Neural crest cell (in vitro differentiated cells): ENCODE measurements around the gene OR2F2. TPM values are rescaled to one million over a fixed set of nuclear protein-coding genes. Genes with fewer than 3 reads are reported as not detected.

Experiments used
- DNase-seq: peaks from one replicate; pipeline ENCODE4 v3.0.0; 2021; ENCODE audit warnings: low read depth, mixed read lengths, low spot score
- H3K27ac Mint-ChIP-seq: one replicate; pipeline ENCODE4 v1.8.0; 2021; ENCODE audit warnings: mild to moderate bottlenecking, mixed read lengths; ENCODE audit not compliant: unreplicated experiment
- H3K27me3 Mint-ChIP-seq: 2 replicates; pipeline ENCODE4 v1.8.0; 2021; ENCODE audit warnings: low read depth, mild to moderate bottlenecking, mixed read lengths
- H3K36me3 Mint-ChIP-seq: 2 replicates; pipeline ENCODE4 v1.8.0; 2021; ENCODE audit warnings: low read depth, mild to moderate bottlenecking, mixed read lengths
- H3K4me1 Mint-ChIP-seq: 2 replicates; pipeline ENCODE4 v1.8.0; 2021; ENCODE audit warnings: mixed read lengths
- H3K4me3 Mint-ChIP-seq: one replicate; pipeline ENCODE4 v1.8.0; 2021; ENCODE audit warnings: mild to moderate bottlenecking, mixed read lengths
- H3K9me3 Mint-ChIP-seq: 2 replicates; pipeline ENCODE4 v1.8.0; 2021; ENCODE audit warnings: mixed read lengths
- total RNA-seq: library from RNA; stranded (reverse); gene quantifications from 2 replicates; pipeline ENCODE4 v1.2.1, GENCODE V29; 2021
- TF ChIP-seq, protein P1 (sequence below): fragments of 200-600 bp; sonication (generic); conservative IDR thresholded peaks from 2 replicates; pipeline ENCODE4 v1.5.0; 2021; ENCODE audit warnings: antibody characterized with exemption, mild to moderate bottlenecking

Gene OR2F2
- total RNA-seq, 1 donor from 2014 or later: not detected

DNA sequence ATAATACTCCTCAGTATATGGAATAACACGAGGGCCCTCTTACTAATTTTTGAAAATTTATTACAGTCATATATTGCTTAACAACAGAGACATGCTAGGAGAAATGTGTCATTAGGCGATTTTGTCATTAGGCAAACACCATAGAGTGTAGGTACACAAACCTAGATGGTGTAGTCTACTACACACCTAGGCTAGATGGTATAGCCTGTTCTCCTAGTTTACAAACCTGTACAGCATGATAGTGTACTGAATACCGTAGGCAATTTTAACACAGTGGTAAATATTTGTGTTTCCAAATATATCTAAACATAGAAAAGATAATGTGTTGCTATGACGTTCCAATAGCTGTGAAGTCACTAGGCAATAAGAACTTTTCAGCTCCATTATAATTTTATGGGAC lies 32.4 kb downstream of the OR2F2 start:
- DNase-seq: no peak
- Mint-ChIP-seq H3K27ac (no peak overlapping the region), H3K36me3 (no peaks in the 10 kb centered on the region), H3K4me1 (no peaks in the 10 kb centered on the region), H3K4me3 (no peak overlapping the region), H3K27me3 (no peaks in the 10 kb centered on the region), H3K9me3 (no peaks in the 10 kb centered on the region)
- TF ChIP-seq, protein P1, sequence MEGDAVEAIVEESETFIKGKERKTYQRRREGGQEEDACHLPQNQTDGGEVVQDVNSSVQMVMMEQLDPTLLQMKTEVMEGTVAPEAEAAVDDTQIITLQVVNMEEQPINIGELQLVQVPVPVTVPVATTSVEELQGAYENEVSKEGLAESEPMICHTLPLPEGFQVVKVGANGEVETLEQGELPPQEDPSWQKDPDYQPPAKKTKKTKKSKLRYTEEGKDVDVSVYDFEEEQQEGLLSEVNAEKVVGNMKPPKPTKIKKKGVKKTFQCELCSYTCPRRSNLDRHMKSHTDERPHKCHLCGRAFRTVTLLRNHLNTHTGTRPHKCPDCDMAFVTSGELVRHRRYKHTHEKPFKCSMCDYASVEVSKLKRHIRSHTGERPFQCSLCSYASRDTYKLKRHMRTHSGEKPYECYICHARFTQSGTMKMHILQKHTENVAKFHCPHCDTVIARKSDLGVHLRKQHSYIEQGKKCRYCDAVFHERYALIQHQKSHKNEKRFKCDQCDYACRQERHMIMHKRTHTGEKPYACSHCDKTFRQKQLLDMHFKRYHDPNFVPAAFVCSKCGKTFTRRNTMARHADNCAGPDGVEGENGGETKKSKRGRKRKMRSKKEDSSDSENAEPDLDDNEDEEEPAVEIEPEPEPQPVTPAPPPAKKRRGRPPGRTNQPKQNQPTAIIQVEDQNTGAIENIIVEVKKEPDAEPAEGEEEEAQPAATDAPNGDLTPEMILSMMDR: no peak

DNA sequence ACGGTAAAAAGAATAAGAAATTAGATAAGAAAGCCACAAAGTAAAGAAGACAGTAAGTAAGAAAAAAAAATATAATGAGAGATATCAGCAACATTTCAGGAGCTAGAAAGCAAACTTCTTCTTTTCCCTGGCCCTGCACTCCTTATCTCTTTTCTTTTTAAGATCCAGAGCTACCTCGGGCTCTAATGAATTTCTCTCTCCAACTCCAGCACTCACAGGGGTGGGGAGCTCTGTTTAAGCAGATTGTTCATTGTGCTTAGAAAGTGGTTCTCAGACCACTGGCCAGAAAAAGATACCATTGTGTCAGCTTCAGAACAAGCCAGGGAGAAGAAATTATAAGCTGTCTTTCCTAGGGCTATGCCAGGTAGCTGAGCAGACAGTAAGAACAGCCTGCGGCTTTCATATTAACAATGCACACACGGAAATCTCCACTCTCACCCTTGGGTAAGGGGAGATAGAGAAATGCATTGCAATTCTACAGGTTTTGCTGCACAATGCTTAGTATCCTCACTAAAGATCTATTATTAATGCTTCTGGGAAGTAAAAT lies 38.9 kb downstream of the OR2F2 start:
- H3K4me3 Mint-ChIP-seq: no peak overlapping the region
- no peaks in the 10 kb centered on the region for H3K36me3 Mint-ChIP-seq
- no peak for DNase-seq
- no peaks in the 10 kb centered on the region for H3K27me3 Mint-ChIP-seq
- no peaks in the 10 kb centered on the region for H3K9me3 Mint-ChIP-seq
- TF ChIP-seq, protein P1: no peak
- no peak overlapping the region for H3K27ac Mint-ChIP-seq
- no peaks in the 10 kb centered on the region for H3K4me1 Mint-ChIP-seq

DNA sequence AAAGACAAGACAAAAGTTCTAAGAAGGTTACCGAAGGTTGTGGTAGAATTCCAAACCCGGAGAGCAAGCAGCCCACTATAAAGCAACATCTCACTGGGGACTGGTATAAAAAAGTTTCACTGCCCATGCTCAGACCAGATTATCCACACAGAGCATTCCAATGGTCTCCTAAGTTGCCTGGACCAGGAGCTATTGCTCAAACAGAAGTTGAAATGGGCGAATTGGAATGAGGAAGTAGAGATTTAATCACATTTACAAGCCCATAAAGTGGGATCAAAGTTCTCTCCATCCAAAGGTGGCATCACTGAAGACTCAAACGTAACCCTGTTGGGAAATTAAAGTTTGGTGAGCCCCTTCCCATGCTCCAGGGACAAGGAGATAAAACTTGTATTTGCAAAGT lies 39.4 kb downstream of the OR2F2 start:
- TF ChIP-seq, protein P1: no peak
- Mint-ChIP-seq H3K27ac (no peak overlapping the region), H3K4me1 (no peaks in the 10 kb centered on the region), H3K27me3 (no peaks in the 10 kb centered on the region), H3K4me3 (no peak overlapping the region), H3K9me3 (no peaks in the 10 kb centered on the region), H3K36me3 (no peaks in the 10 kb centered on the region)
- DNase-seq: no peak

DNA sequence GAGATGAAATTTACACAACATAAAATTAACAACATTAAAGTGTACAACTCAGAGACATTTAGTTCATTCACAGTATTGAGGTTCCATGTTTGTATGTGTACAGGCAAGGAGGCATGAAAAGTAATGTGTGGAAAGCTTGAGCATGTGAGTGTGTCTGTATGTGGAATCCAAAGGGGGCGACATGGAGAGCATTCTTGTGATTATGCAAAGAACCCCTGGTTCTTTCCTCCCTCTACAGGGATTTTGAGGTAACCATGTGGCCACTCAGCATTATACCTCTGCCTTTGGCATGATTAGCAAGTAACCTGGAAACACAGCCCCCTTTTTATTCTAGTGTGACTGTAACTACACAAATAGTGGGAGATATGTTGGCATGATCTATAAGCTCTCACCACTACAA lies 40.6 kb downstream of the OR2F2 start:
- no peak for DNase-seq
- H3K36me3 Mint-ChIP-seq: no peaks in the 10 kb centered on the region
- TF ChIP-seq, protein P1: no peak
- H3K9me3 Mint-ChIP-seq: no peaks in the 10 kb centered on the region
- no peaks in the 10 kb centered on the region for H3K27me3 Mint-ChIP-seq
- no peaks in the 10 kb centered on the region for H3K4me1 Mint-ChIP-seq
- no peak overlapping the region for H3K27ac Mint-ChIP-seq
- no peak overlapping the region for H3K4me3 Mint-ChIP-seq

DNA sequence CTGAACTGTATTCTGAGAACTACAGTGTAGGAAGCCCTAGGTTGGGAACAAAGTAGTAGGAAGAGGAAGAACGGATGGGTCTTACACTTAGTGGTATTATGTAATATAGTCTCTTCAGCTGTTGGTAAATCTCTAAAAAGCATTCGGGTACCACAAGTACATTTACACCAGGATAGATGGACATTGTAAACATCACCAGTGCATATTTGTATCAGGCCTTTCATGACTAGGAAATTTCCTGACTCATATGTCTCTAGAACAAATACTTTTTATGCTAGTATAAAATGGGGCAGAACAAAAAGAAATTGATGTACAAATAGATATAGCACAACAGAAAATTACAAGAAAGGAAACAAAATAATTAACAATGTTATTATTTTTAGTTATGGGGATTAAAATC lies 43.6 kb downstream of the OR2F2 start:
- no peak overlapping the region for H3K4me3 Mint-ChIP-seq
- no peaks in the 10 kb centered on the region for H3K36me3 Mint-ChIP-seq
- H3K27ac Mint-ChIP-seq: no peak overlapping the region
- no peaks in the 10 kb centered on the region for H3K27me3 Mint-ChIP-seq
- TF ChIP-seq, protein P1: no peak
- no peaks in the 10 kb centered on the region for H3K4me1 Mint-ChIP-seq
- no peak for DNase-seq
- peaks cover 2% of the 10 kb centered on the region for H3K9me3 Mint-ChIP-seq
